IMR-90 (cell line): ENCODE data around the gene MBOAT2. TPM values are rescaled to one million over a fixed set of nuclear protein-coding genes. Genes with fewer than 3 reads are reported as not detected.

Experiments
- ATAC-seq: fragments of 200-7000 bp; cut with Tn5 transposase; 2 replicates; pipeline ENCODE4 v1.9.1; 2020; ENCODE audit warnings: low read depth, mild to moderate bottlenecking, moderate library complexity
- BruUV-seq: library from RNA; stranded (reverse); fragments of 400-500 nt; replicated peaks from 2 replicates; lab custom pipeline; 2021; lab: Mats Ljungman, UMichigan
- CTCF ChIA-PET: fragments of 300-600 bp; formaldehyde crosslinking; extraction: SDS; loops from one replicate; lab custom pipeline; 2021; ENCODE audit warnings: antibody characterized with exemption; lab: Yijun Ruan, JAX
- POLR2A ChIA-PET: fragments of 300-600 bp; sonication (Branson Sonifier 250); formaldehyde crosslinking; loops from one replicate; lab custom pipeline; 2022; ENCODE audit warnings: antibody characterized with exemption; ENCODE audit not compliant: unreplicated experiment; lab: Charles Lee
- DNase-seq: peaks from one replicate; pipeline ENCODE4 v3.0.0; 2013
- H2AFZ ChIP-seq: replicated peaks from 2 replicates; pipeline ENCODE3; 2013; ENCODE audit warnings: low read length, mild to moderate bottlenecking; ENCODE audit not compliant: poor library complexity
- H2AK5ac ChIP-seq: 2 replicates; pipeline ENCODE4 v1.6.1; 2013; ENCODE audit warnings: low read depth, low read length, inconsistent platforms
- H2AK9ac ChIP-seq: replicated peaks from 2 replicates; pipeline ENCODE3; 2013; ENCODE audit warnings: mild to moderate bottlenecking, low read depth, low read length, moderate library complexity; ENCODE audit not compliant: poor library complexity
- H2BK120ac ChIP-seq: 2 replicates; pipeline ENCODE4 v1.6.1; 2013; ENCODE audit warnings: low read depth, low read length, inconsistent platforms
- H2BK15ac ChIP-seq: 3 replicates; pipeline ENCODE4 v1.6.1; 2013; ENCODE audit warnings: low read depth, low read length, inconsistent platforms
- H2BK20ac ChIP-seq: 2 replicates; pipeline ENCODE4 v1.6.1; 2013; ENCODE audit warnings: low read depth, mild to moderate bottlenecking, inconsistent platforms, low read length, moderate library complexity
- H2BK5ac ChIP-seq: 2 replicates; pipeline ENCODE4 v1.6.1; 2013; ENCODE audit warnings: mild to moderate bottlenecking, low read depth, low read length, inconsistent platforms; ENCODE audit not compliant: poor library complexity, severe bottlenecking
- H3K14ac ChIP-seq: replicated peaks from 2 replicates; pipeline ENCODE4 v1.6.1; 2013; ENCODE audit warnings: low read depth, low read length, inconsistent platforms
- H3K18ac ChIP-seq: 2 replicates; pipeline ENCODE4 v1.6.1; 2013; ENCODE audit warnings: low read depth, low read length, control low read depth
- H3K23ac ChIP-seq: 2 replicates; pipeline ENCODE4 v1.6.1; 2013; ENCODE audit warnings: low read depth, low read length, inconsistent platforms
- H3K27ac ChIP-seq: 2 replicates; pipeline ENCODE4 v1.5.1; 2013; ENCODE audit warnings: mild to moderate bottlenecking, control low read depth, low read length; ENCODE audit not compliant: insufficient read depth
- H3K27me3 ChIP-seq: 2 replicates; pipeline ENCODE4 v1.6.1; 2013; ENCODE audit warnings: low read length; ENCODE audit not compliant: control insufficient read depth, insufficient read depth
- H3K36me3 ChIP-seq: 2 replicates; pipeline ENCODE4 v1.6.1; 2013; ENCODE audit warnings: low read length, mixed read lengths; ENCODE audit not compliant: control insufficient read depth, insufficient read depth
- H3K4ac ChIP-seq: 2 replicates; pipeline ENCODE4 v1.6.1; 2013; ENCODE audit warnings: low read depth, low read length, inconsistent platforms
- H3K4me1 ChIP-seq: 2 replicates; pipeline ENCODE4 v1.6.1; 2013; ENCODE audit warnings: low read length, mixed read lengths; ENCODE audit not compliant: control insufficient read depth, insufficient read depth
- H3K4me2 ChIP-seq: 2 replicates; pipeline ENCODE4 v1.6.1; 2013; ENCODE audit warnings: low read depth, mild to moderate bottlenecking, control low read depth, low read length, moderate library complexity
- H3K4me3 ChIP-seq: 2 replicates; pipeline ENCODE4 v1.5.1; 2013; ENCODE audit warnings: low read depth, mild to moderate bottlenecking, control low read depth, low read length, moderate library complexity; ENCODE audit not compliant: insufficient read depth
- H3K56ac ChIP-seq: 2 replicates; pipeline ENCODE4 v1.6.1; 2013; ENCODE audit warnings: low read length, inconsistent platforms; ENCODE audit not compliant: insufficient read depth; ENCODE audit errors: extremely low read depth
- H3K79me1 ChIP-seq, 2 experiments: 2 replicates each; pipeline ENCODE4 v1.6.1; 2013; ENCODE audit warnings: low read length in 2 of 2, inconsistent platforms in 1 of 2, low read depth in 1 of 2
- H3K9ac ChIP-seq: 2 replicates; pipeline ENCODE4 v1.6.1; 2013; ENCODE audit warnings: low read depth, low read length, control low read depth
- H3K9me1 ChIP-seq: 2 replicates; pipeline ENCODE4 v1.6.1; 2013; ENCODE audit warnings: low read length, inconsistent platforms; ENCODE audit not compliant: insufficient read depth
- H3K9me3 ChIP-seq: 2 replicates; pipeline ENCODE4 v1.6.1; 2013; ENCODE audit warnings: low read length; ENCODE audit not compliant: control insufficient read depth, insufficient read depth
- H4K20me1 ChIP-seq: 2 replicates; pipeline ENCODE4 v1.6.1; 2013; ENCODE audit warnings: low read length, inconsistent platforms; ENCODE audit not compliant: insufficient read depth
- H4K5ac ChIP-seq: 2 replicates; pipeline ENCODE4 v1.6.1; 2013; ENCODE audit warnings: mild to moderate bottlenecking, low read depth, low read length, control low read depth
- H4K8ac ChIP-seq, 2 experiments: 2 replicates each; pipeline ENCODE4 v1.6.1; 2013; ENCODE audit warnings: low read depth in 2 of 2, low read length in 2 of 2, control low read depth in 1 of 2, inconsistent platforms in 1 of 2
- H4K91ac ChIP-seq: 2 replicates; pipeline ENCODE4 v1.6.1; 2013; ENCODE audit warnings: low read depth, low read length, inconsistent platforms; ENCODE audit not compliant: insufficient read depth
- BHLHE40 ChIP-seq: fragments of 150-350 bp; IDR thresholded peaks from 2 replicates; pipeline ENCODE4 v1.6.1; 2016; ENCODE audit warnings: mild to moderate bottlenecking, low read depth, low read length
- CEBPB ChIP-seq: IDR thresholded peaks from 2 replicates; pipeline ENCODE4 v1.6.1; 2012; ENCODE audit warnings: low read depth, low read length, improper control_type of control experiment
- CHD1 ChIP-seq: IDR thresholded peaks from 2 replicates; pipeline ENCODE4 v1.6.1; 2012; ENCODE audit warnings: low read depth, low read length, improper control_type of control experiment
- FOS ChIP-seq: fragments of 150-350 bp; IDR thresholded peaks from 2 replicates; pipeline ENCODE4 v1.6.1; 2016; ENCODE audit warnings: low read depth, low read length
- MAFK ChIP-seq: IDR thresholded peaks from 2 replicates; pipeline ENCODE4 v1.6.1; 2012; ENCODE audit warnings: low read depth, low read length, improper control_type of control experiment
- RAD21 ChIP-seq: IDR thresholded peaks from 2 replicates; pipeline ENCODE4 v1.6.1; 2012; ENCODE audit warnings: low read length, improper control_type of control experiment
- RCOR1 ChIP-seq: IDR thresholded peaks from 2 replicates; pipeline ENCODE4 v1.6.1; 2012; ENCODE audit warnings: mild to moderate bottlenecking, low read length, improper control_type of control experiment; ENCODE audit not compliant: insufficient replicate concordance
- SMC3 ChIP-seq: fragments of 150-350 bp; IDR thresholded peaks from 2 replicates; pipeline ENCODE4 v1.6.1; 2016; ENCODE audit warnings: low read depth, mild to moderate bottlenecking, antibody characterized with exemption, low read length, moderate library complexity
- WGBS, 2 experiments: methylation state at CpG; one replicate each; pipeline versions ENCODE4 v1.1.5 to v1.1.7; 2013; ENCODE audit warnings: missing lambda C conversion rate in 2 of 2; ENCODE audit not compliant: insufficient read length in 1 of 2; ENCODE audit errors: extremely low coverage in 2 of 2; 5-methylcytosine and 5-hydroxymethylcytosine counted together
- dilution Hi-C: fragments of 300-500 bp; cut with HindIII; formaldehyde crosslinking; loops from one replicate; pipeline ENCODE4 v1.14.3; 2018; ENCODE audit warnings: low sequenced_read_pairs; ENCODE audit not compliant: unreplicated experiment
- in situ Hi-C: fragments of 300-500 bp; cut with MboI; formaldehyde crosslinking; loops from 3 replicates; pipeline ENCODE4 v1.14.3; 2019; ENCODE audit warnings: low sequenced_read_pairs, inconsistent platforms, mixed read lengths
- intact Hi-C: fragments of 100-400 bp; cut with micrococcal nuclease; formaldehyde crosslinking; loops from 2 replicates; pipeline ENCODE4 v1.10.0; 2022
- polyA plus RNA-seq, 3 experiments: library from polyadenylated mRNA; depleted of rRNA; stranded (reverse); fragments of >200 nt; gene quantifications; 2 replicates each; pipeline ENCODE4 v1.2.3, GENCODE V29; 2012; ENCODE audit warnings: low replicate concordance in 1 of 3
- total RNA-seq: library from RNA; depleted of rRNA; stranded (reverse); fragments of >200 nt; gene quantifications from 2 replicates; pipeline ENCODE4 v1.2.3, GENCODE V29; 2012
- TF ChIP-seq, protein P1 (sequence below): fragments of 150-350 bp; IDR thresholded peaks from 2 replicates; pipeline ENCODE4 v1.6.1; 2016; ENCODE audit warnings: low read depth, mild to moderate bottlenecking, low read length, moderate library complexity, borderline replicate concordance
- TF ChIP-seq, protein P2 (sequence below): fragments of 150-350 bp; IDR thresholded peaks from 2 replicates; pipeline ENCODE4 v1.6.1; 2017; ENCODE audit warnings: mild to moderate bottlenecking, antibody characterized with exemption, low read length, low read depth

Gene MBOAT2
- total and polyA plus RNA-seq, 2 of the 4 experiments (the other 2 are of a cell fraction), result 33.9 to 102 TPM

DNA sequence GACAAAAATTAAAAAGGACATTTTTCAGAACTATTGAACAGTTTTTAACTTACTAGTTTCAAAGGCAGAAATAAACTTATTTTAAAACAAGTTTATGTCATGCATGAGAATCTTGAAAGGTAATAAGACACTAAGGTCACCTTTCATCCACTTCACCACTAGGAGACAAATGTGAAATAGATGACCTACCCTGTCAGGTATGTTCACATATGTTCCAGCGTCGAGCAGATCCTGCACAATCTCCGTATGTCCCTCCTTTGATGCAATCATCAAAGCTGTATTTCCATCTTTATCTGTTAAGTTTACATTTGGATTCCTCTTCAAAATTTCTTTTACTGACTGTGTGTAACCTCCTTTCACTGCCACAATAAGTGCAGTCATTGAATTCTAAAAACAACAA lies 200.7 kb downstream of the MBOAT2 start:
- H3K4me2 ChIP-seq, result no peak overlapping the region
- ChIA-PET POLR2A (no interaction called here), CTCF (no interaction called here)
- H3K4me1 ChIP-seq, result 0 out of 2 replicates have a peak, but pooled peaks cover 2% of the 10 kb centered on the region
- H3K23ac ChIP-seq, result no peak overlapping the region
- no peak overlapping the region for H3K9ac ChIP-seq
- H2BK120ac ChIP-seq, result no peak overlapping the region
- no peak overlapping the region for H2AK9ac ChIP-seq
- intact Hi-C loops, result no loop called here
- no peaks in the 10 kb centered on the region for H4K20me1 ChIP-seq
- H2BK5ac ChIP-seq, result no peak overlapping the region
- H3K36me3 ChIP-seq, result peaks cover 25% of the 10 kb centered on the region
- no peak overlapping the region for H3K4me3 ChIP-seq
- H2BK15ac ChIP-seq, result no peak overlapping the region
- H3K9me1 ChIP-seq, result peaks cover 11% of the 10 kb centered on the region
- no peak overlapping the region for H3K27ac ChIP-seq
- no peak overlapping the region for H3K56ac ChIP-seq
- no peak for ATAC-seq
- TF ChIP-seq RAD21 (no peak), FOS (no peak), CHD1 (no peak), CEBPB (no peak), SMC3 (no peak), RCOR1 (no peak), BHLHE40 (no peak), MAFK (no peak)
- TF ChIP-seq, protein P1, sequence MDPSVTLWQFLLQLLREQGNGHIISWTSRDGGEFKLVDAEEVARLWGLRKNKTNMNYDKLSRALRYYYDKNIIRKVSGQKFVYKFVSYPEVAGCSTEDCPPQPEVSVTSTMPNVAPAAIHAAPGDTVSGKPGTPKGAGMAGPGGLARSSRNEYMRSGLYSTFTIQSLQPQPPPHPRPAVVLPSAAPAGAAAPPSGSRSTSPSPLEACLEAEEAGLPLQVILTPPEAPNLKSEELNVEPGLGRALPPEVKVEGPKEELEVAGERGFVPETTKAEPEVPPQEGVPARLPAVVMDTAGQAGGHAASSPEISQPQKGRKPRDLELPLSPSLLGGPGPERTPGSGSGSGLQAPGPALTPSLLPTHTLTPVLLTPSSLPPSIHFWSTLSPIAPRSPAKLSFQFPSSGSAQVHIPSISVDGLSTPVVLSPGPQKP, result no peak
- TF ChIP-seq, protein P2, sequence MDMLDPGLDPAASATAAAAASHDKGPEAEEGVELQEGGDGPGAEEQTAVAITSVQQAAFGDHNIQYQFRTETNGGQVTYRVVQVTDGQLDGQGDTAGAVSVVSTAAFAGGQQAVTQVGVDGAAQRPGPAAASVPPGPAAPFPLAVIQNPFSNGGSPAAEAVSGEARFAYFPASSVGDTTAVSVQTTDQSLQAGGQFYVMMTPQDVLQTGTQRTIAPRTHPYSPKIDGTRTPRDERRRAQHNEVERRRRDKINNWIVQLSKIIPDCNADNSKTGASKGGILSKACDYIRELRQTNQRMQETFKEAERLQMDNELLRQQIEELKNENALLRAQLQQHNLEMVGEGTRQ, result no peak
- no peak overlapping the region for H2BK20ac ChIP-seq
- H3K4ac ChIP-seq, result no peak overlapping the region
- BruUV-seq, result no TSS peak
- H4K91ac ChIP-seq, result no peak overlapping the region
- no peaks in the 10 kb centered on the region for H3K27me3 ChIP-seq
- no peak overlapping the region for H4K8ac ChIP-seq
- no peak overlapping the region for H2AK5ac ChIP-seq
- no peak for DNase-seq
- no peak overlapping the region for H3K18ac ChIP-seq
- no peaks in the 10 kb centered on the region for H3K9me3 ChIP-seq
- H2AFZ ChIP-seq, result no peak overlapping the region
- H3K14ac ChIP-seq, result no peak overlapping the region
- dilution Hi-C loops, result no loop called here
- peaks cover 18 to 33% of the 10 kb centered on the region in 2 experiments for H3K79me1 ChIP-seq
- H4K5ac ChIP-seq, result no peak overlapping the region
- in situ Hi-C loops, result no loop called here
- WGBS, 2 experiments, result 91% methylated on average over 3 of the region's 3 CpGs; no CpG with 5 or more reads in 1 of the 2 experiments
